Karpas-422 (cell line): Measurements from ENCODE around the gene DCAKD. TPM values are rescaled to one million over a fixed set of nuclear protein-coding genes. Genes with fewer than 3 reads are reported as not detected.

Experiments used
- DNase-seq: peaks from one replicate; pipeline ENCODE4 v3.0.0-alpha.2; 2015
- H2AFZ ChIP-seq: fragments of 200-600 bp; sonication (generic); 2 replicates; pipeline ENCODE4 v1.6.1; 2014; ENCODE audit warnings: antibody characterized with exemption, low read length, mixed read lengths
- H3K27ac ChIP-seq: fragments of 200-600 bp; sonication (generic); 2 replicates; pipeline ENCODE4 v1.5.1; 2014; ENCODE audit warnings: mild to moderate bottlenecking, low read length, moderate library complexity
- H3K27me3 ChIP-seq: fragments of 200-600 bp; sonication (generic); 2 replicates; pipeline ENCODE4 v1.6.1; 2014; ENCODE audit warnings: low read length, mixed read lengths
- H3K36me3 ChIP-seq: fragments of 200-600 bp; sonication (generic); 2 replicates; pipeline ENCODE4 v1.6.1; 2014; ENCODE audit warnings: low read length, mixed read lengths; ENCODE audit not compliant: insufficient read depth
- H3K4me1 ChIP-seq: fragments of 200-600 bp; sonication (generic); 2 replicates; pipeline ENCODE4 v1.6.1; 2014; ENCODE audit warnings: mild to moderate bottlenecking, low read length, mixed read lengths
- H3K4me2 ChIP-seq: fragments of 200-600 bp; sonication (generic); 2 replicates; pipeline ENCODE4 v1.6.1; 2014; ENCODE audit warnings: low read length, low read depth, mild to moderate bottlenecking; ENCODE audit not compliant: poor library complexity, severe bottlenecking
- H3K4me3 ChIP-seq: fragments of 200-600 bp; sonication (generic); 2 replicates; pipeline ENCODE4 v1.5.1; 2014; ENCODE audit warnings: mild to moderate bottlenecking, antibody characterized with exemption, low read length, mixed read lengths
- H3K79me2 ChIP-seq: fragments of 200-600 bp; sonication (generic); 2 replicates; pipeline ENCODE4 v1.6.1; 2014; ENCODE audit warnings: mild to moderate bottlenecking, low read length, mixed read lengths
- H3K9ac ChIP-seq: fragments of 200-600 bp; sonication (generic); 2 replicates; pipeline ENCODE4 v1.6.0; 2014; ENCODE audit warnings: low read length
- H3K9me2 ChIP-seq: fragments of 200-600 bp; sonication (generic), shearing (Covaris generic); replicated peaks from 2 replicates; pipeline ENCODE4 v1.6.0; 2014; ENCODE audit warnings: mild to moderate bottlenecking, low read length, moderate library complexity; ENCODE audit not compliant: insufficient read depth
- H3K9me3 ChIP-seq: fragments of 300-700, 200-600 bp; sonication (generic); 2 replicates; pipeline ENCODE4 v1.6.1; 2014; ENCODE audit warnings: low read length, mixed read lengths
- H4K20me1 ChIP-seq: fragments of 200-600 bp; sonication (generic); 2 replicates; pipeline ENCODE4 v1.6.1; 2014; ENCODE audit warnings: mild to moderate bottlenecking, antibody characterized with exemption, low read length, low read depth; ENCODE audit not compliant: insufficient read depth
- total RNA-seq: library from RNA; depleted of rRNA; stranded (reverse); fragments of >200 nt; shearing (Covaris generic); gene quantifications from 2 replicates; pipeline ENCODE4 v1.2.3, GENCODE V29; 2014; ENCODE audit warnings: low replicate concordance

DCAKD gene
- total RNA-seq, 1 experiment from 2014 or later, result 29.4 TPM

- H3K27ac ChIP-seq, result no peak overlapping the region
- H3K9ac ChIP-seq, result no peak overlapping the region
- H3K4me1 ChIP-seq, result no peaks in the 10 kb centered on the region
- peaks cover 76% of the 10 kb centered on the region for H3K79me2 ChIP-seq
- H3K4me3 ChIP-seq, result no peak overlapping the region
- H3K4me2 ChIP-seq, result no peak overlapping the region
- no peak overlapping the region for H2AFZ ChIP-seq
- no peaks in the 10 kb centered on the region for H3K27me3 ChIP-seq
- H4K20me1 ChIP-seq, result 0 out of 2 replicates have a peak, but pooled peaks cover 7% of the 10 kb centered on the region
- H3K9me2 ChIP-seq, result no peaks in the 10 kb centered on the region
- DNase-seq, result no peak
- H3K9me3 ChIP-seq, result no peaks in the 10 kb centered on the region
- H3K36me3 ChIP-seq, result peaks cover 33% of the 10 kb centered on the region; the same call in 1 of the 2 replicates
Observed at GRCh38 chr17:45077643-45078042, 26.2 kb upstream of the DCAKD start.

- Histone ChIP-seq H4K20me1 (0 out of 2 replicates have a peak, but pooled peaks cover 22% of the 10 kb centered on the region), H3K79me2 (peaks cover 91% of the 10 kb centered on the region), H3K4me1 (no peaks in the 10 kb centered on the region; the same call in none of the 2 replicates), H3K36me3 (peaks cover 32% of the 10 kb centered on the region; the same call in 1 of the 2 replicates), H2AFZ (no peak overlapping the region), H3K4me3 (no peak overlapping the region), H3K27ac (no peak overlapping the region), H3K9ac (no peak overlapping the region), H3K9me2 (no peaks in the 10 kb centered on the region), H3K27me3 (no peaks in the 10 kb centered on the region), H3K9me3 (no peaks in the 10 kb centered on the region), H3K4me2 (no peak overlapping the region)
- no peak for DNase-seq
Observed at GRCh38 chr17:45073414-45074070, 22.1 kb upstream of the DCAKD start.

- Histone ChIP-seq H3K36me3 (peaks cover 36% of the 10 kb centered on the region), H2AFZ (no peak overlapping the region), H3K27me3 (no peaks in the 10 kb centered on the region), H4K20me1 (peaks cover 28% of the 10 kb centered on the region; the same call in 1 of the 2 replicates), H3K4me1 (no peaks in the 10 kb centered on the region; the same call in none of the 2 replicates), H3K9me2 (no peaks in the 10 kb centered on the region), H3K9ac (no peak overlapping the region), H3K9me3 (no peaks in the 10 kb centered on the region), H3K4me3 (no peak overlapping the region), H3K4me2 (no peak overlapping the region), H3K27ac (no peak overlapping the region), H3K79me2 (peaks cover 91% of the 10 kb centered on the region)
- DNase-seq, result no peak
Observed at GRCh38 chr17:45070809-45071208, 19.4 kb upstream of the DCAKD start.

- peaks cover 36% of the 10 kb centered on the region for H3K36me3 ChIP-seq
- no peak overlapping the region for H3K4me2 ChIP-seq
- no peaks in the 10 kb centered on the region for H3K9me2 ChIP-seq
- H2AFZ ChIP-seq, result no peak overlapping the region
- H4K20me1 ChIP-seq, result peaks cover 28% of the 10 kb centered on the region; the same call in 1 of the 2 replicates
- no peaks in the 10 kb centered on the region for H3K9me3 ChIP-seq
- H3K27me3 ChIP-seq, result no peaks in the 10 kb centered on the region
- H3K27ac ChIP-seq, result no peak overlapping the region
- H3K9ac ChIP-seq, result no peak overlapping the region
- no peak overlapping the region for H3K4me3 ChIP-seq
- no peak for DNase-seq
- H3K4me1 ChIP-seq, result no peaks in the 10 kb centered on the region; the same call in none of the 2 replicates
- peaks cover 91% of the 10 kb centered on the region for H3K79me2 ChIP-seq
Observed at GRCh38 chr17:45070001-45070400, 18.6 kb upstream of the DCAKD start.

GRCh38 chr17:45067637-45068036, 16.2 kb upstream of the DCAKD start:
- Histone ChIP-seq H3K9ac (no peak overlapping the region), H4K20me1 (peaks cover 21% of the 10 kb centered on the region; the same call in 1 of the 2 replicates), H2AFZ (no peak overlapping the region), H3K27me3 (no peaks in the 10 kb centered on the region), H3K4me1 (peaks cover 9% of the 10 kb centered on the region), H3K9me2 (no peaks in the 10 kb centered on the region), H3K79me2 (peaks cover 92% of the 10 kb centered on the region), H3K4me3 (no peak overlapping the region), H3K9me3 (no peaks in the 10 kb centered on the region), H3K27ac (no peak overlapping the region), H3K36me3 (peaks cover 26% of the 10 kb centered on the region), H3K4me2 (no peak overlapping the region)
- DNase-seq, result no peak

- H3K27me3 ChIP-seq, result no peaks in the 10 kb centered on the region
- no peak for DNase-seq
- peak overlapping the region; percentile 49 for H3K27ac ChIP-seq
- peak overlapping the region; percentile 92 for H3K4me2 ChIP-seq
- H3K4me3 ChIP-seq, result peak overlapping the region; percentile 93; the same call in 1 of the 2 replicates
- H3K9me3 ChIP-seq, result no peaks in the 10 kb centered on the region
- H4K20me1 ChIP-seq, result peaks cover 6% of the 10 kb centered on the region; the same call in 1 of the 2 replicates
- no peaks in the 10 kb centered on the region for H3K9me2 ChIP-seq
- 0 out of 2 replicates have a peak overlapping the region, but pooled peaks have one; percentile 1 for H3K9ac ChIP-seq
- H3K79me2 ChIP-seq, result peaks cover 89% of the 10 kb centered on the region
- peaks cover 10% of the 10 kb centered on the region; the same call in 1 of the 2 replicates for H3K36me3 ChIP-seq
- peaks cover 26% of the 10 kb centered on the region for H3K4me1 ChIP-seq
- no peak overlapping the region for H2AFZ ChIP-seq
Observed at GRCh38 chr17:45063198-45063597, 11.8 kb upstream of the DCAKD start.

GRCh38 chr17:45061606-45062205, 10.3 kb upstream of the DCAKD start:
- Histone ChIP-seq H3K27ac (peak overlapping the region; percentile 75), H3K79me2 (peaks cover 74% of the 10 kb centered on the region), H3K36me3 (no peaks in the 10 kb centered on the region), H3K4me2 (peak overlapping the region; percentile 92), H3K9me3 (no peaks in the 10 kb centered on the region), H3K9me2 (no peaks in the 10 kb centered on the region), H4K20me1 (no peaks in the 10 kb centered on the region), H3K4me3 (peak overlapping the region; percentile 93), H3K27me3 (no peaks in the 10 kb centered on the region), H2AFZ (peak overlapping the region; percentile 62; the same call in 1 of the 2 replicates), H3K4me1 (peaks cover 26% of the 10 kb centered on the region), H3K9ac (peak overlapping the region; percentile 92)
- no peak for DNase-seq
